ENCODE measurements around the gene PCBP3.

DNA sequence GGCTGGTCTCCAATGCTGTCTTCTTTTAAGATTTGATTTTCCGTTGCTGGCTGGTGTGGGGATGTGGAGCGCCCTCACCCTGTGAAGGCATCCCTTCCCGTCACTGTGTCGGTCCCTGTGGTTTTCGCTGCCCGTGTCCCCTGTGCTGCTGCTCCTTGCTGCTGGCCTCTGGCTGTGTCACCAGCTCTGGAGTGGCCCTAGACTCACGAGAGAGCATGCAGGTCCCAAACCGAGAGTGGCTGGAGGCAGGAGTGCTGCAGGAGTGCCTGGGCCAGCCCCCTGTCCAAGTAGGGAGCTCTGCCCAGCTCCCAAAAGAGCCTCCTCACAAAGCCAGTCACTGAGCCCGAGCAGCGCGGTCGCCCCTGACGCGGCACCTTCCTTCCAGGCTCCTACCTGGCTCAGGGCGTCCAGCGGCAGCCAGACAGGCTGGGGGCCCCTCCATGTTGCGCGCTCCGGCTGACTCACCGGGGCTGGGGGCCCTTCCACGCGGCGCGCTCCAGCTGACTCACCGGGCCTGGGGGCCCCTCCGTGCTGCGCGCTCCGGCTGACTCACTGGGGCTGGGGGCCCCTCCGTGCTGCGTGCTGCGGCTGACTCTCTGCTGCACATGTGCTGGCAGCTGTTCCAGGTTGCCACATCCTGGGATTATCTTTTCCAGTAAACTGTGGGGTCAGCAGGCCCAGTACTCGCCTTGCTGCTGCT is 231.3 kb downstream of the PCBP3 start:
- TF ChIP-seq, protein P1, sequence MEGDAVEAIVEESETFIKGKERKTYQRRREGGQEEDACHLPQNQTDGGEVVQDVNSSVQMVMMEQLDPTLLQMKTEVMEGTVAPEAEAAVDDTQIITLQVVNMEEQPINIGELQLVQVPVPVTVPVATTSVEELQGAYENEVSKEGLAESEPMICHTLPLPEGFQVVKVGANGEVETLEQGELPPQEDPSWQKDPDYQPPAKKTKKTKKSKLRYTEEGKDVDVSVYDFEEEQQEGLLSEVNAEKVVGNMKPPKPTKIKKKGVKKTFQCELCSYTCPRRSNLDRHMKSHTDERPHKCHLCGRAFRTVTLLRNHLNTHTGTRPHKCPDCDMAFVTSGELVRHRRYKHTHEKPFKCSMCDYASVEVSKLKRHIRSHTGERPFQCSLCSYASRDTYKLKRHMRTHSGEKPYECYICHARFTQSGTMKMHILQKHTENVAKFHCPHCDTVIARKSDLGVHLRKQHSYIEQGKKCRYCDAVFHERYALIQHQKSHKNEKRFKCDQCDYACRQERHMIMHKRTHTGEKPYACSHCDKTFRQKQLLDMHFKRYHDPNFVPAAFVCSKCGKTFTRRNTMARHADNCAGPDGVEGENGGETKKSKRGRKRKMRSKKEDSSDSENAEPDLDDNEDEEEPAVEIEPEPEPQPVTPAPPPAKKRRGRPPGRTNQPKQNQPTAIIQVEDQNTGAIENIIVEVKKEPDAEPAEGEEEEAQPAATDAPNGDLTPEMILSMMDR (IDR thresholded peaks at IDR 0.05) = no peak
- no peak for TF ChIP-seq POLR2A (IDR thresholded peaks at IDR 0.05)
